Suprapubic skin (tissue), 3 donors: Measurements from ENCODE around the gene NFE2L1.

Experiments
- CTCF ChIP-seq, 2 donors: fragments of 200-600 bp in 1 of 2; fragments of 450-650 bp in 1 of 2; sonication (generic) in 1 of 2; IDR thresholded peaks; one replicate each; pipeline ENCODE4 v1.5.1; 2016 to 2019; ENCODE audit warnings: antibody characterized with exemption in 2 of 2, mild to moderate bottlenecking in 1 of 2, moderate library complexity in 1 of 2
- POLR2A ChIP-seq, 2 donors: fragments of 450-650 bp; IDR thresholded peaks; one replicate each; pipeline ENCODE4 v1.6.1; 2017; ENCODE audit warnings: antibody characterized with exemption in 2 of 2, mild to moderate bottlenecking in 2 of 2, moderate library complexity in 2 of 2

- TF ChIP-seq CTCF (IDR thresholded peaks at IDR 0.05) (no peak), POLR2A (IDR thresholded peaks at IDR 0.05) (no peak)
Measured at GRCh38 chr17:48012151-48012520, 36.0 kb upstream of the NFE2L1 start.
